HepG2 (cell line): Measurements from ENCODE around the gene GLIS1. TPM values are rescaled to one million over a fixed set of nuclear protein-coding genes. Genes with fewer than 3 reads are reported as not detected.
A peak's percentile ranks its signal among the peaks of the same experiment; 100 is the strongest.

ENCODE experiments used
- ATAC-seq: fragments of 200-7000 bp; cut with Tn5 transposase; 3 replicates; pipeline ENCODE4 v1.9.1; 2020; ENCODE audit warnings: mild to moderate bottlenecking, moderate library complexity
- BruUV-seq: library from RNA; stranded (reverse); fragments of 400-500 nt; replicated peaks from 2 replicates; lab custom pipeline; 2021; lab: Mats Ljungman, UMichigan
- CTCF ChIA-PET: fragments of 300-600 bp; formaldehyde crosslinking; extraction: SDS; loops from one replicate; lab custom pipeline; 2021; ENCODE audit warnings: low total read pairs, inconsistent platforms, low intra/inter-chr PET ratio; lab: Yijun Ruan, JAX
- POLR2A ChIA-PET: fragments of 350-600 bp; sonication (Branson Sonifier 250); formaldehyde crosslinking; loops from one replicate; lab custom pipeline; 2020; ENCODE audit warnings: antibody characterized with exemption, inconsistent platforms; lab: Yijun Ruan, JAX
- DNase-seq: peaks from one replicate; pipeline ENCODE4 v3.0.0-alpha.2; 2015; ENCODE audit warnings: low spot score
- FAIRE-seq: peaks from 3 replicates; lab custom pipeline; 2011; peaks lifted over from hg19 to GRCh38; lab: Jason Lieb, UNC
- H2AFZ ChIP-seq: one replicate; pipeline ENCODE4 v1.6.1; 2011; ENCODE audit warnings: low read length, inconsistent platforms
- H3K27ac ChIP-seq: fragments of 300-600 bp; 3 replicates; pipeline ENCODE4 v1.8.0; 2011; ENCODE audit warnings: mixed run types, mild to moderate bottlenecking, mixed read lengths, low read length, inconsistent platforms; ENCODE audit not compliant: insufficient read depth; ENCODE audit errors: extremely low read length
- H3K27me3 ChIP-seq, 2 experiments: fragments of 200-600 bp in 1 of 2; 2 replicates in 1 of 2; 3 replicates in 1 of 2; pipeline versions ENCODE4 v1.6.0 to v1.8.0; 2011; ENCODE audit warnings: low read length in 2 of 2, mild to moderate bottlenecking in 2 of 2, moderate library complexity in 2 of 2, inconsistent platforms in 1 of 2; ENCODE audit not compliant: insufficient read depth in 2 of 2, control insufficient read depth in 1 of 2
- H3K36me3 ChIP-seq, 2 experiments: fragments of 200-600 bp in 1 of 2; replicated peaks in 1 of 2; 2 replicates in 1 of 2; 3 replicates in 1 of 2; pipeline versions ENCODE4 v1.5.1 to v1.8.0; 2011; ENCODE audit warnings: low read length in 2 of 2, inconsistent platforms in 1 of 2; ENCODE audit not compliant: insufficient read depth in 2 of 2, control insufficient read depth in 1 of 2
- H3K4me1 ChIP-seq: 2 replicates; pipeline ENCODE4 v1.5.1; 2012; ENCODE audit warnings: low read length, inconsistent platforms; ENCODE audit not compliant: insufficient read depth
- H3K4me2 ChIP-seq: 2 replicates; pipeline ENCODE4 v1.6.0; 2011; ENCODE audit warnings: low read depth, low read length, inconsistent platforms
- H3K4me3 ChIP-seq, 3 experiments: fragments of 200-600 bp in 1 of 3; sonication (generic), shearing (Covaris generic) in 1 of 3; replicated peaks in 1 of 3; 2 replicates each; pipeline ENCODE4 v1.5.1; 2011 to 2016; ENCODE audit warnings: low read length in 3 of 3, inconsistent platforms in 2 of 3, low read depth in 2 of 3, mild to moderate bottlenecking in 2 of 3, control low read depth in 1 of 3, mixed read lengths in 1 of 3; ENCODE audit not compliant: insufficient read depth in 1 of 3
- H3K79me2 ChIP-seq: one replicate; pipeline ENCODE4 v1.6.1; 2011; ENCODE audit warnings: low read length, inconsistent platforms; ENCODE audit not compliant: insufficient read depth
- H3K9ac ChIP-seq: 2 replicates; pipeline ENCODE4 v1.6.0; 2011; ENCODE audit warnings: mild to moderate bottlenecking, low read depth, low read length, inconsistent platforms; ENCODE audit not compliant: insufficient read depth
- H3K9me3 ChIP-seq: 2 replicates; pipeline ENCODE4 v1.5.1; 2012; ENCODE audit warnings: mild to moderate bottlenecking, low read length
- H4K20me1 ChIP-seq: 2 replicates; pipeline ENCODE4 v1.6.0; 2011; ENCODE audit warnings: inconsistent platforms, mild to moderate bottlenecking, low read length, moderate library complexity; ENCODE audit not compliant: insufficient read depth
- ARID2 ChIP-seq: sonication (generic); formaldehyde crosslinking; IDR thresholded peaks from 2 replicates; pipeline ENCODE4 v1.8.1; 2022; ENCODE audit warnings: mild to moderate bottlenecking, missing genetic modification reagents, borderline replicate concordance
- ATRX ChIP-seq: sonication (generic); formaldehyde crosslinking; IDR thresholded peaks from 2 replicates; pipeline ENCODE4 v1.4.0; 2020; ENCODE audit warnings: missing genetic modification reagents, borderline replicate concordance
- EHMT2 ChIP-seq: fragments of 200-600 bp; sonication (generic); IDR thresholded peaks from 2 replicates; pipeline ENCODE4 v1.7.0; 2017; ENCODE audit warnings: antibody characterized with exemption, low read depth, low read length, borderline replicate concordance
- HDAC2 ChIP-seq: sonication (generic); formaldehyde crosslinking; IDR thresholded peaks from 2 replicates; pipeline ENCODE4 v1.4.0; 2020; ENCODE audit warnings: missing genetic modification reagents
- JUNB ChIP-seq: sonication (generic); formaldehyde crosslinking; IDR thresholded peaks from 2 replicates; pipeline ENCODE4 v1.8.0; 2022; ENCODE audit warnings: missing genetic modification reagents, mild to moderate bottlenecking, borderline replicate concordance
- NR3C1 ChIP-seq: sonication (generic); formaldehyde crosslinking; IDR thresholded peaks from 2 replicates; pipeline ENCODE4 v1.4.0; 2020; ENCODE audit warnings: missing genetic modification reagents
- SATB2 ChIP-seq: sonication (generic); formaldehyde crosslinking; IDR thresholded peaks from 2 replicates; pipeline ENCODE4 v1.5.0; 2020; ENCODE audit warnings: missing genetic modification reagents
- SKI ChIP-seq: fragments of 450-650 bp; IDR thresholded peaks from one replicate; pipeline ENCODE4 v1.6.1; 2018; ENCODE audit warnings: mild to moderate bottlenecking; ENCODE audit not compliant: partially characterized antibody
- ZMYM4 ChIP-seq: sonication (generic); formaldehyde crosslinking; IDR thresholded peaks from 2 replicates; pipeline ENCODE4 v1.8.1; 2023; ENCODE audit warnings: mild to moderate bottlenecking, missing genetic modification reagents
- ZNF589 ChIP-seq: sonication (generic); formaldehyde crosslinking; conservative IDR thresholded peaks from 2 replicates; pipeline ENCODE4 v1.8.0; 2022; ENCODE audit warnings: mild to moderate bottlenecking, moderate library complexity, missing genetic modification reagents
- ZNF678 ChIP-seq: sonication (generic); formaldehyde crosslinking; IDR thresholded peaks from 2 replicates; pipeline ENCODE4 v1.4.0; 2020; ENCODE audit warnings: mild to moderate bottlenecking, missing genetic modification reagents
- ZNF737 ChIP-seq: sonication (generic); formaldehyde crosslinking; IDR thresholded peaks from 2 replicates; pipeline ENCODE4 v1.5.0; 2020; ENCODE audit warnings: missing genetic modification reagents, mild to moderate bottlenecking, borderline replicate concordance
- WGBS: methylation state at CpG from one replicate; pipeline ENCODE4 v1.1.6; 2017; ENCODE audit warnings: low lambda C conversion rate; 5-methylcytosine and 5-hydroxymethylcytosine counted together
- in situ Hi-C: cut with HindIII; loops from 2 replicates; pipeline ENCODE4 v1.10.0; 2017; ENCODE audit warnings: low pct_unique_long_range_greater_than_20kb; ENCODE audit not compliant: extremely low pct_ligation_motif_present
- intact Hi-C: fragments of 100-400 bp; cut with micrococcal nuclease; formaldehyde crosslinking; loops from one replicate; pipeline ENCODE4 v1.10.0; 2022; ENCODE audit not compliant: unreplicated experiment
- polyA plus RNA-seq, 8 experiments: library from polyadenylated mRNA; depleted of rRNA in 3 of 8; stranded (reverse) in 7 of 8; unstranded in 1 of 8; fragments of >200 nt; fragmentation: Illumina TruSeq in 4 of 8; extraction: Trizol in 4 of 8; gene quantifications; 2 replicates each; pipeline versions ENCODE4 v1.2.1 to v1.2.3, GENCODE V29; 2011 to 2016; ENCODE audit warnings: low read depth in 4 of 8, missing spikeins in 1 of 8, mixed read lengths in 1 of 8; ENCODE audit not compliant: insufficient read depth in 1 of 8
- total RNA-seq, 5 experiments: library from RNA; depleted of rRNA; stranded (reverse); fragments of >200 nt; fragmentation: Illumina TruSeq; extraction: Trizol; gene quantifications; 2 replicates each; pipeline ENCODE4 v1.2.3, GENCODE V29; 2016; ENCODE audit warnings: low read depth in 1 of 5
- TF ChIP-seq, protein P1 (sequence below): sonication (generic); formaldehyde crosslinking; IDR thresholded peaks from 2 replicates; pipeline ENCODE4 v1.5.1; 2020; ENCODE audit warnings: mild to moderate bottlenecking, moderate library complexity, missing genetic modification reagents
- TF ChIP-seq, protein P2 (sequence below): sonication (generic); formaldehyde crosslinking; IDR thresholded peaks from 2 replicates; pipeline ENCODE4 v1.5.1; 2020; ENCODE audit warnings: mild to moderate bottlenecking, missing genetic modification reagents, moderate library complexity
- TF ChIP-seq, protein P3 (sequence below): IDR thresholded peaks from 2 replicates; pipeline ENCODE4 v1.6.1; 2016; ENCODE audit warnings: low read depth
- TF ChIP-seq, protein P4 (sequence below): IDR thresholded peaks from 2 replicates; pipeline ENCODE4 v1.6.1; 2016
- TF ChIP-seq, protein P5 (sequence below): sonication (generic); formaldehyde crosslinking; IDR thresholded peaks from 2 replicates; pipeline ENCODE4 v1.9.0; 2022; ENCODE audit warnings: low read depth, missing genetic modification reagents

The GLIS1 gene
- total and polyA plus RNA-seq, 2 of the 13 experiments (the other 11 are each of a cell fraction or from before 2014, with no cell fraction given), result 0.03 TPM; not detected in 1

DNA sequence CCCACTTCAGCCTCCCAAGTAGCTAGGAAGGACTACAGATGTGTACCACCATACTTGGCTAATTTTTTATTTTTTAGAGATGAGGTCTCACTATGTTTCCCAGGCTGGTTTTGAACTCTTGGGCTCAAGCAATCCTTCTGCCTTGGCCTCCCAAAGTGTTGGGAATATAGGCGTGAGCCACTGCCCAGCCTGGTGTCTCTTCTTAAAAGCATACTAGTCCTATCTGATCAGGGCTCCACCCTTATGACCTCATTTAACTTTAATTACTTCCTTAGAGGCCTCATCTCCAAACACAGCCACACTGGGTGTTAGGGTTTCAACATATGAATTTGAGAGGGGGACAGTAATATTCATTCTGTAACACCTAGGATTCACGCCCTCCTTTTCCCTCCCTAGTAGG, 130.9 kb downstream of the GLIS1 start (continued):
- TF ChIP-seq EHMT2, result no peak
- no peak for TF ChIP-seq ARID2
- no peak for TF ChIP-seq ZMYM4 (CRISPR knock-in tag)
- no peak for TF ChIP-seq ZNF589 (CRISPR knock-in tag)
- TF ChIP-seq, protein P1, sequence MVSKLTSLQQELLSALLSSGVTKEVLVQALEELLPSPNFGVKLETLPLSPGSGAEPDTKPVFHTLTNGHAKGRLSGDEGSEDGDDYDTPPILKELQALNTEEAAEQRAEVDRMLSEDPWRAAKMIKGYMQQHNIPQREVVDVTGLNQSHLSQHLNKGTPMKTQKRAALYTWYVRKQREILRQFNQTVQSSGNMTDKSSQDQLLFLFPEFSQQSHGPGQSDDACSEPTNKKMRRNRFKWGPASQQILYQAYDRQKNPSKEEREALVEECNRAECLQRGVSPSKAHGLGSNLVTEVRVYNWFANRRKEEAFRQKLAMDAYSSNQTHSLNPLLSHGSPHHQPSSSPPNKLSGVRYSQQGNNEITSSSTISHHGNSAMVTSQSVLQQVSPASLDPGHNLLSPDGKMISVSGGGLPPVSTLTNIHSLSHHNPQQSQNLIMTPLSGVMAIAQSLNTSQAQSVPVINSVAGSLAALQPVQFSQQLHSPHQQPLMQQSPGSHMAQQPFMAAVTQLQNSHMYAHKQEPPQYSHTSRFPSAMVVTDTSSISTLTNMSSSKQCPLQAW (CRISPR knock-in tag), result no peak
- TF ChIP-seq NR3C1 (CRISPR knock-in tag), result no peak
- TF ChIP-seq, protein P2, sequence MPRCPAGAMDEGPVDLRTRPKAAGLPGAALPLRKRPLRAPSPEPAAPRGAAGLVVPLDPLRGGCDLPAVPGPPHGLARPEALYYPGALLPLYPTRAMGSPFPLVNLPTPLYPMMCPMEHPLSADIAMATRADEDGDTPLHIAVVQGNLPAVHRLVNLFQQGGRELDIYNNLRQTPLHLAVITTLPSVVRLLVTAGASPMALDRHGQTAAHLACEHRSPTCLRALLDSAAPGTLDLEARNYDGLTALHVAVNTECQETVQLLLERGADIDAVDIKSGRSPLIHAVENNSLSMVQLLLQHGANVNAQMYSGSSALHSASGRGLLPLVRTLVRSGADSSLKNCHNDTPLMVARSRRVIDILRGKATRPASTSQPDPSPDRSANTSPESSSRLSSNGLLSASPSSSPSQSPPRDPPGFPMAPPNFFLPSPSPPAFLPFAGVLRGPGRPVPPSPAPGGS (CRISPR knock-in tag), result no peak

DNA sequence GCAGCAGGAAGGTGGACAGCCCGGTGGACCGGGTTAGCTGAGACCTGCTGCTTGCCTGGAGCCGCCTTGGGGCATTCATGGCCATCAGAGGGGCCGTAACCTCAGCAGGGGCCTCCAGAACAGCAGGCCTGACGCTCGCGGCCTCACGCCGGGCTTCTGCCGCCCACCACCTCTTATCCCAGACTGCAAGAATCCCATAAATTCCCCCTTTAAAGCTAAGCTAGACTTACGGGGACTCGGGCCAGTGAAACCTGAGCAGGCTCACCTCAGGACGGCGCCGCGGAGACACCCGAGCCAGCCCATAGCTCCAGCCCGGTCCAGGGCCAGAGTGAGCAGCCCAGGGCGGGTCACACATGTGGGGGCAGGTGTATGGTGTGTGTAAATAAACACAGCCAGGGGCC, 132.3 kb downstream of the GLIS1 start:
- CTCF ChIA-PET, result no interaction called here
- ATAC-seq, result peak; percentile 67; the same call in 2 of the 3 replicates
- 8% methylated on average over 7 of the region's 19 CpGs for WGBS
- TF ChIP-seq SATB2 (CRISPR knock-in tag), result no peak
- TF ChIP-seq, protein P3, sequence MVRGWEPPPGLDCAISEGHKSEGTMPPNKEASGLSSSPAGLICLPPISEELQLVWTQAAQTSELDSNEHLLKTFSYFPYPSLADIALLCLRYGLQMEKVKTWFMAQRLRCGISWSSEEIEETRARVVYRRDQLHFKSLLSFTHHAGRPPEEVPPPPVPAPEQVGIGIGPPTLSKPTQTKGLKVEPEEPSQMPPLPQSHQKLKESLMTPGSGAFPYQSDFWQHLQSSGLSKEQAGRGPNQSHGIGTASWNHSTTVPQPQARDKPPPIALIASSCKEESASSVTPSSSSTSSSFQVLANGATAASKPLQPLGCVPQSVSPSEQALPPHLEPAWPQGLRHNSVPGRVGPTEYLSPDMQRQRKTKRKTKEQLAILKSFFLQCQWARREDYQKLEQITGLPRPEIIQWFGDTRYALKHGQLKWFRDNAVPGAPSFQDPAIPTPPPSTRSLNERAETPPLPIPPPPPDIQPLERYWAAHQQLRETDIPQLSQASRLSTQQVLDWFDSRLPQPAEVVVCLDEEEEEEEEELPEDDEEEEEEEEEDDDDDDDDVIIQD (CRISPR knock-in tag), result no peak
- TF ChIP-seq, protein P4, sequence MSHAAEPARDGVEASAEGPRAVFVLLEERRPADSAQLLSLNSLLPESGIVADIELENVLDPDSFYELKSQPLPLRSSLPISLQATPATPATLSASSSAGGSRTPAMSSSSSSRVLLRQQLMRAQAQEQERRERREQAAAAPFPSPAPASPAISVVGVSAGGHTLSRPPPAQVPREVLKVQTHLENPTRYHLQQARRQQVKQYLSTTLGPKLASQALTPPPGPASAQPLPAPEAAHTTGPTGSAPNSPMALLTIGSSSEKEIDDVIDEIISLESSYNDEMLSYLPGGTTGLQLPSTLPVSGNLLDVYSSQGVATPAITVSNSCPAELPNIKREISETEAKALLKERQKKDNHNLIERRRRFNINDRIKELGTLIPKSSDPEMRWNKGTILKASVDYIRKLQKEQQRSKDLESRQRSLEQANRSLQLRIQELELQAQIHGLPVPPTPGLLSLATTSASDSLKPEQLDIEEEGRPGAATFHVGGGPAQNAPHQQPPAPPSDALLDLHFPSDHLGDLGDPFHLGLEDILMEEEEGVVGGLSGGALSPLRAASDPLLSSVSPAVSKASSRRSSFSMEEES (CRISPR knock-in tag), result no peak
- TF ChIP-seq SKI, result no peak
- no peak for TF ChIP-seq JUNB (CRISPR knock-in tag)
- TF ChIP-seq HDAC2, result no peak
- no peak for TF ChIP-seq ATRX
- TF ChIP-seq, protein P5, sequence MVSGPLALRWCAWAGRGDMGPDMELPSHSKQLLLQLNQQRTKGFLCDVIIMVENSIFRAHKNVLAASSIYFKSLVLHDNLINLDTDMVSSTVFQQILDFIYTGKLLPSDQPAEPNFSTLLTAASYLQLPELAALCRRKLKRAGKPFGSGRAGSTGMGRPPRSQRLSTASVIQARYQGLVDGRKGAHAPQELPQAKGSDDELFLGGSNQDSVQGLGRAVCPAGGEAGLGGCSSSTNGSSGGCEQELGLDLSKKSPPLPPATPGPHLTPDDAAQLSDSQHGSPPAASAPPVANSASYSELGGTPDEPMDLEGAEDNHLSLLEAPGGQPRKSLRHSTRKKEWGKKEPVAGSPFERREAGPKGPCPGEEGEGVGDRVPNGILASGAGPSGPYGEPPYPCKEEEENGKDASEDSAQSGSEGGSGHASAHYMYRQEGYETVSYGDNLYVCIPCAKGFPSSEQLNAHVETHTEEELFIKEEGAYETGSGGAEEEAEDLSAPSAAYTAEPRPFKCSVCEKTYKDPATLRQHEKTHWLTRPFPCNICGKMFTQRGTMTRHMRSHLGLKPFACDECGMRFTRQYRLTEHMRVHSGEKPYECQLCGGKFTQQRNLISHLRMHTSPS, result no peak
- TF ChIP-seq ZNF737 (CRISPR knock-in tag), result no peak
- no peak for TF ChIP-seq ZNF678

More for the DNA sequence above, 132.3 kb downstream of the GLIS1 start:
- H3K79me2 ChIP-seq, result no peaks in the 10 kb centered on the region
- FAIRE-seq (no peak), DNase-seq (no peak)
- H3K9ac ChIP-seq, result no peak overlapping the region
- peaks cover 4% of the 10 kb centered on the region; the same call in 1 of the 2 replicates for H3K9me3 ChIP-seq
- no peak overlapping the region for H2AFZ ChIP-seq
- no peaks in the 10 kb centered on the region for H3K4me1 ChIP-seq
- H3K27me3 ChIP-seq, result peaks cover 2 to 28% of the 10 kb centered on the region in 2 experiments; a peak in 2 of 5 replicates
- BruUV-seq, result no TSS peak
- in situ Hi-C loops, result no loop called here
- no peak overlapping the region for H3K4me2 ChIP-seq
- no peak overlapping the region for H3K27ac ChIP-seq
- POLR2A ChIA-PET, result no interaction called here
- H3K36me3 ChIP-seq, result no peaks in the 10 kb centered on the region
- H4K20me1 ChIP-seq, result no peaks in the 10 kb centered on the region
- H3K4me3 ChIP-seq, result no peak overlapping the region
- intact Hi-C loops, result no loop called here
